Astrocyte (in vitro differentiated cells and primary cell): ENCODE results near the gene PPP2R2D. TPM values are rescaled to one million over a fixed set of nuclear protein-coding genes. Genes with fewer than 3 reads are reported as not detected.

Source experiments
- DNase-seq: peaks from one replicate; pipeline ENCODE4 v3.0.0-alpha.2; 2010; ENCODE audit warnings: low read depth
- FAIRE-seq: peaks from 2 replicates; lab custom pipeline; 2011; peaks lifted over from hg19 to GRCh38; lab: Jason Lieb, UNC
- H2AFZ ChIP-seq: 2 replicates; pipeline ENCODE4 v1.6.0; 2012; ENCODE audit warnings: low read depth, low read length, inconsistent platforms
- H3K27ac ChIP-seq: 2 replicates; pipeline ENCODE4 v1.5.1; 2011; ENCODE audit warnings: low read depth, low read length, inconsistent platforms
- H3K27me3 ChIP-seq: 2 replicates; pipeline ENCODE4 v1.6.0; 2011; ENCODE audit warnings: low read length, inconsistent platforms; ENCODE audit not compliant: insufficient read depth
- H3K36me3 ChIP-seq: 2 replicates; pipeline ENCODE4 v1.5.1; 2011; ENCODE audit warnings: low read length, inconsistent platforms; ENCODE audit not compliant: insufficient read depth
- H3K4me1 ChIP-seq: 2 replicates; pipeline ENCODE4 v1.5.1; 2011; ENCODE audit warnings: low read length, inconsistent platforms; ENCODE audit not compliant: insufficient read depth
- H3K4me2 ChIP-seq: 2 replicates; pipeline ENCODE4 v1.6.0; 2012; ENCODE audit warnings: low read length, inconsistent platforms
- H3K4me3 ChIP-seq: 2 replicates; pipeline ENCODE4 v1.5.1; 2011; ENCODE audit warnings: low read depth, mild to moderate bottlenecking, low read length, inconsistent platforms; ENCODE audit not compliant: insufficient read depth
- H3K79me2 ChIP-seq: 2 replicates; pipeline ENCODE4 v1.6.0; 2012; ENCODE audit warnings: mild to moderate bottlenecking, low read length, inconsistent platforms; ENCODE audit not compliant: insufficient read depth
- H3K9ac ChIP-seq: 2 replicates; pipeline ENCODE4 v1.6.0; 2012; ENCODE audit warnings: mild to moderate bottlenecking, low read length, inconsistent platforms
- H3K9me3 ChIP-seq: 2 replicates; pipeline ENCODE4 v1.5.1; 2012; ENCODE audit warnings: low read depth, mild to moderate bottlenecking, low read length, inconsistent platforms; ENCODE audit not compliant: insufficient read depth
- H4K20me1 ChIP-seq: 2 replicates; pipeline ENCODE4 v1.6.0; 2012; ENCODE audit warnings: low read length, inconsistent platforms; ENCODE audit not compliant: insufficient read depth
- H3K27ac Mint-ChIP-seq: one replicate; pipeline ENCODE4 v1.8.0; 2021; ENCODE audit warnings: mild to moderate bottlenecking, mixed read lengths; ENCODE audit not compliant: unreplicated experiment
- H3K27me3 Mint-ChIP-seq: one replicate; pipeline ENCODE4 v1.8.0; 2021; ENCODE audit warnings: low read depth, mixed read lengths; ENCODE audit not compliant: unreplicated experiment
- H3K36me3 Mint-ChIP-seq: one replicate; pipeline ENCODE4 v1.8.0; 2021; ENCODE audit warnings: low read depth, mixed read lengths; ENCODE audit not compliant: unreplicated experiment
- H3K4me1 Mint-ChIP-seq: one replicate; pipeline ENCODE4 v1.8.0; 2021; ENCODE audit warnings: low read depth, mixed read lengths; ENCODE audit not compliant: unreplicated experiment
- H3K4me3 Mint-ChIP-seq: one replicate; pipeline ENCODE4 v1.8.0; 2021; ENCODE audit warnings: mild to moderate bottlenecking, moderate library complexity, mixed read lengths; ENCODE audit not compliant: unreplicated experiment
- H3K9me3 Mint-ChIP-seq: one replicate; pipeline ENCODE4 v1.8.0; 2021; ENCODE audit warnings: mild to moderate bottlenecking, mixed read lengths; ENCODE audit not compliant: unreplicated experiment
- CTCF ChIP-seq: IDR thresholded peaks from 2 replicates; pipeline ENCODE4 v1.5.1; 2011; ENCODE audit warnings: low read depth, mild to moderate bottlenecking, inconsistent platforms, low read length, moderate library complexity; ENCODE audit not compliant: insufficient read depth
- EZH2 ChIP-seq: IDR thresholded peaks from 2 replicates; pipeline ENCODE4 v1.6.1; 2012; ENCODE audit warnings: mild to moderate bottlenecking, low read length, inconsistent platforms; ENCODE audit not compliant: insufficient read depth
- total RNA-seq: library from RNA; stranded (reverse); gene quantifications from 2 replicates; pipeline ENCODE4 v1.2.1, GENCODE V29; 2021

PPP2R2D gene
- total RNA-seq, 1 donor from 2014 or later: 32.5 TPM

- Mint-ChIP-seq H3K9me3 (peaks cover 11% of the 10 kb centered on the region), H3K27ac (no peak overlapping the region), H3K27me3 (peaks cover 22% of the 10 kb centered on the region), H3K4me3 (no peak overlapping the region), H3K36me3 (no peaks in the 10 kb centered on the region), H3K4me1 (peaks cover 8% of the 10 kb centered on the region)
- Histone ChIP-seq H3K4me1 (no peaks in the 10 kb centered on the region), H3K4me3 (no peak overlapping the region), H4K20me1 (no peaks in the 10 kb centered on the region), H3K27ac (no peak overlapping the region), H2AFZ (no peak overlapping the region), H3K9me3 (peaks cover 3% of the 10 kb centered on the region), H3K79me2 (no peaks in the 10 kb centered on the region), H3K9ac (no peak overlapping the region), H3K27me3 (no peaks in the 10 kb centered on the region), H3K4me2 (no peak overlapping the region), H3K36me3 (no peaks in the 10 kb centered on the region)
- peak; percentile 25 for DNase-seq
- no peak for FAIRE-seq
- TF ChIP-seq EZH2: no peak
- no peak for TF ChIP-seq CTCF
Observed at GRCh38 chr10:132001238-132001972, 100.6 kb downstream of the PPP2R2D start.

- Mint-ChIP-seq H3K4me1 (peaks cover 8% of the 10 kb centered on the region), H3K4me3 (no peak overlapping the region), H3K9me3 (peaks cover 11% of the 10 kb centered on the region), H3K36me3 (no peaks in the 10 kb centered on the region), H3K27me3 (peaks cover 19% of the 10 kb centered on the region), H3K27ac (no peak overlapping the region)
- Histone ChIP-seq H3K9me3 (peaks cover 3% of the 10 kb centered on the region), H3K9ac (no peak overlapping the region), H3K4me3 (no peak overlapping the region), H3K4me1 (no peaks in the 10 kb centered on the region), H3K79me2 (no peaks in the 10 kb centered on the region), H3K27ac (no peak overlapping the region), H3K36me3 (no peaks in the 10 kb centered on the region), H4K20me1 (no peaks in the 10 kb centered on the region), H2AFZ (no peak overlapping the region), H3K27me3 (no peaks in the 10 kb centered on the region), H3K4me2 (no peak overlapping the region)
- TF ChIP-seq EZH2 (no peak), CTCF (no peak)
- no peak for FAIRE-seq
- no peak for DNase-seq
Observed at GRCh38 chr10:132002004-132002403, 101.2 kb downstream of the PPP2R2D start.

- Mint-ChIP-seq H3K4me3 (no peak overlapping the region), H3K27me3 (peaks cover 19% of the 10 kb centered on the region), H3K36me3 (no peaks in the 10 kb centered on the region), H3K4me1 (no peaks in the 10 kb centered on the region), H3K9me3 (peaks cover 11% of the 10 kb centered on the region), H3K27ac (no peak overlapping the region)
- DNase-seq (no peak), FAIRE-seq (no peak)
- no peaks in the 10 kb centered on the region for H3K27me3 ChIP-seq
- no peaks in the 10 kb centered on the region for H4K20me1 ChIP-seq
- H3K79me2 ChIP-seq: no peaks in the 10 kb centered on the region
- no peak overlapping the region for H3K9ac ChIP-seq
- no peak overlapping the region for H2AFZ ChIP-seq
- H3K4me2 ChIP-seq: no peak overlapping the region
- TF ChIP-seq EZH2 (no peak), CTCF (no peak)
- no peaks in the 10 kb centered on the region for H3K36me3 ChIP-seq
- H3K9me3 ChIP-seq: peaks cover 3% of the 10 kb centered on the region
- H3K4me1 ChIP-seq: no peaks in the 10 kb centered on the region
- no peak overlapping the region for H3K27ac ChIP-seq
- H3K4me3 ChIP-seq: no peak overlapping the region
Observed at GRCh38 chr10:132003282-132003924, 102.6 kb downstream of the PPP2R2D start.
